Adrenal gland (tissue), 5 donors: ENCODE data around the gene CDH4.

Experiments used
- CTCF ChIP-seq, 6 experiments: fragments of 450-650 bp in 4 of 6; fragments of 200-600 bp in 2 of 6; sonication (generic) in 1 of 6; IDR thresholded peaks; 1 replicate in 5 of 6; 2 replicates in 1 of 6; pipeline versions ENCODE4 v1.5.1 to v1.8.0; 2016 to 2021; ENCODE audit warnings: antibody characterized with exemption in 6 of 6, mild to moderate bottlenecking in 2 of 6, moderate library complexity in 1 of 6
- POLR2A ChIP-seq, 2 donors: fragments of 450-650 bp; IDR thresholded peaks; one replicate each; pipeline ENCODE4 v1.6.1; 2017; ENCODE audit warnings: antibody characterized with exemption in 2 of 2, mild to moderate bottlenecking in 2 of 2, moderate library complexity in 1 of 2
- donor health status: DM: no; HTN: no; CAD: no.

GRCh38 chr20:61846074-61846473, 594.0 kb downstream of the CDH4 start:
- TF ChIP-seq CTCF (IDR thresholded peaks at IDR 0.05) (no peak), POLR2A (IDR thresholded peaks at IDR 0.05) (no peak)
